GM19238 (cell line): Measurements from ENCODE around the gene AVPR1A.

Experiments used
- DNase-seq: peaks from one replicate; pipeline ENCODE4 v3.0.0; 2011; ENCODE audit warnings: low spot score; ENCODE audit not compliant: insufficient read length

Gene AVPR1A

GRCh38 chr12:63095369-63095980 lies 55.5 kb downstream of the AVPR1A start:
- no peak for DNase-seq

GRCh38 chr12:63093711-63094110 lies 57.3 kb downstream of the AVPR1A start:
- no peak for DNase-seq

- DNase-seq = no peak
Observed at GRCh38 chr12:63093084-63093483, 57.9 kb downstream of the AVPR1A start.
